Measurements from ENCODE around the gene IL17D.

GRCh38 chr13:20685092-20685491, 18.4 kb upstream of the IL17D start:
- TF ChIP-seq CTCF (IDR thresholded peaks at IDR 0.05; ENCODE audit: borderline replicate concordance, extremely low read depth, low read length, poor library complexity, severe bottlenecking) (no peak), EZH2 (IDR thresholded peaks at IDR 0.05; ENCODE audit: borderline replicate concordance, low read depth, low read length, severe bottlenecking) (no peak)

Measured in DND-41 (cell line).